ENCODE results near the gene PIP5K1C. TPM values are rescaled to one million over a fixed set of nuclear protein-coding genes. Genes with fewer than 3 reads are reported as not detected.

Gene PIP5K1C
- total RNA-seq, 1 donor from 2014 or later: 40.1 TPM

- Mint-ChIP-seq H3K27me3 (ENCODE audit: low read depth) (peaks cover 15% of the 10 kb centered on the region), H3K9me3 (no peaks in the 10 kb centered on the region), H3K36me3 (ENCODE audit: low read depth) (no peaks in the 10 kb centered on the region), H3K4me1 (peaks cover 8% of the 10 kb centered on the region), H3K4me3 (no peak overlapping the region), H3K27ac (ENCODE audit: unreplicated experiment) (no peak overlapping the region)
- no peak for DNase-seq (ENCODE audit: low read depth, low spot score)
- TF ChIP-seq, protein P1, sequence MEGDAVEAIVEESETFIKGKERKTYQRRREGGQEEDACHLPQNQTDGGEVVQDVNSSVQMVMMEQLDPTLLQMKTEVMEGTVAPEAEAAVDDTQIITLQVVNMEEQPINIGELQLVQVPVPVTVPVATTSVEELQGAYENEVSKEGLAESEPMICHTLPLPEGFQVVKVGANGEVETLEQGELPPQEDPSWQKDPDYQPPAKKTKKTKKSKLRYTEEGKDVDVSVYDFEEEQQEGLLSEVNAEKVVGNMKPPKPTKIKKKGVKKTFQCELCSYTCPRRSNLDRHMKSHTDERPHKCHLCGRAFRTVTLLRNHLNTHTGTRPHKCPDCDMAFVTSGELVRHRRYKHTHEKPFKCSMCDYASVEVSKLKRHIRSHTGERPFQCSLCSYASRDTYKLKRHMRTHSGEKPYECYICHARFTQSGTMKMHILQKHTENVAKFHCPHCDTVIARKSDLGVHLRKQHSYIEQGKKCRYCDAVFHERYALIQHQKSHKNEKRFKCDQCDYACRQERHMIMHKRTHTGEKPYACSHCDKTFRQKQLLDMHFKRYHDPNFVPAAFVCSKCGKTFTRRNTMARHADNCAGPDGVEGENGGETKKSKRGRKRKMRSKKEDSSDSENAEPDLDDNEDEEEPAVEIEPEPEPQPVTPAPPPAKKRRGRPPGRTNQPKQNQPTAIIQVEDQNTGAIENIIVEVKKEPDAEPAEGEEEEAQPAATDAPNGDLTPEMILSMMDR (conservative IDR thresholded peaks at IDR 0.05): no peak
These were observed 94.5 kb downstream of the PIP5K1C start for GRCh38 chr19:3605770-3606169.

DNA sequence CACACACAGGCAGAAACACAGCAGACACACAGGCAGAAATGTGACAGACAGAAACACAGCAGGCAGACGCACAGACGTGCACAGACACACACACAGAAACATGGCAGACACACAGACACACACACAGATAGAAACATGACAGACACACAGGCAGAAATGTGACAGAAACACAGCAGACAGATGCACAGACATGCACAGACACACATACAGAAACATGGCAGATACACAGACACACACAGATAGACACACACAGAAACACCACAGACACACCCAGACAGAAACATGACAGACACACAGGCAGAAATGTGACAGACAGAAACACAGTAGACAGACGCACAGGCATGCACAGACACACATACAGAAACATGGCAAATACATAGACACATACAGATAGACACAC is 94.9 kb downstream of the PIP5K1C start:
- TF ChIP-seq, protein P1 (conservative IDR thresholded peaks at IDR 0.05): no peak
- no peak overlapping the region for H3K27ac Mint-ChIP-seq (ENCODE audit: unreplicated experiment)

DNA sequence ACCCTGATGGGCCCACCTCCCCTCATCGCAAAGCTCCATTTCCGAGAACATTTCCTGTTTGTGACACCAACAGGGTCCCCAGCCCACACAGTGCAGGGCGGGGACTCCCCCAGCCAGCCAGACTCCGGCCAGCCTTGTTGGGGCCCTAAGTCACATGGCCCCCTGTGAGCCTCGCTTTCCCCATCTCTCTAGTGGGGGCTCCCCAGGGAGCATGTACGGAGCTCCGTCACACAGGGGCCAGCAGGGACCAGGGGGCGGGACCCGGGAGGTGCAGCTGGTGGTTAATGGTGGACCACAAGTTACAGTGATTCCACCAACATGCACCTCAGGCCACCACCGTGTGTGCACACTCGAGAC is 95.3 kb downstream of the PIP5K1C start:
- Mint-ChIP-seq H3K4me3 (no peak overlapping the region), H3K36me3 (ENCODE audit: low read depth) (no peaks in the 10 kb centered on the region), H3K27ac (ENCODE audit: unreplicated experiment) (no peak overlapping the region), H3K27me3 (ENCODE audit: low read depth) (peaks cover 15% of the 10 kb centered on the region), H3K9me3 (no peaks in the 10 kb centered on the region), H3K4me1 (peaks cover 8% of the 10 kb centered on the region)
- DNase-seq (ENCODE audit: low read depth, low spot score): no peak
- TF ChIP-seq, protein P1 (conservative IDR thresholded peaks at IDR 0.05): no peak

More for the DNA sequence above, 94.9 kb downstream of the PIP5K1C start:
- DNase-seq (ENCODE audit: low read depth, low spot score): no peak
- Mint-ChIP-seq H3K9me3 (no peaks in the 10 kb centered on the region), H3K4me1 (peaks cover 8% of the 10 kb centered on the region), H3K36me3 (ENCODE audit: low read depth) (no peaks in the 10 kb centered on the region), H3K27me3 (ENCODE audit: low read depth) (peaks cover 15% of the 10 kb centered on the region), H3K4me3 (no peak overlapping the region)

- Mint-ChIP-seq H3K4me1 (peaks cover 8% of the 10 kb centered on the region), H3K4me3 (no peak overlapping the region), H3K36me3 (ENCODE audit: low read depth) (no peaks in the 10 kb centered on the region), H3K27ac (ENCODE audit: unreplicated experiment) (no peak overlapping the region), H3K9me3 (no peaks in the 10 kb centered on the region), H3K27me3 (ENCODE audit: low read depth) (peaks cover 15% of the 10 kb centered on the region)
- DNase-seq (ENCODE audit: low read depth, low spot score): no peak
- TF ChIP-seq, protein P1 (conservative IDR thresholded peaks at IDR 0.05): no peak
These were observed 95.9 kb downstream of the PIP5K1C start for GRCh38 chr19:3604227-3604986.

- Mint-ChIP-seq H3K4me3 (no peak overlapping the region), H3K4me1 (peaks cover 7% of the 10 kb centered on the region), H3K9me3 (no peaks in the 10 kb centered on the region), H3K27ac (ENCODE audit: unreplicated experiment) (no peak overlapping the region), H3K27me3 (ENCODE audit: low read depth) (peaks cover 13% of the 10 kb centered on the region), H3K36me3 (ENCODE audit: low read depth) (no peaks in the 10 kb centered on the region)
- DNase-seq (ENCODE audit: low read depth, low spot score): no peak
- TF ChIP-seq, protein P1 (conservative IDR thresholded peaks at IDR 0.05): no peak
These were observed 97.0 kb downstream of the PIP5K1C start for GRCh38 chr19:3603121-3603811.

Measured in neural crest cell (in vitro differentiated cells).